HEK293 (cell line): ENCODE data around the gene MCF2L.

Experiments used
- MYNN ChIP-seq: fragments of 450-650 bp; formaldehyde crosslinking; IDR thresholded peaks from 2 replicates; pipeline ENCODE4 v1.5.1; 2016; ENCODE audit warnings: missing biosample characterization, missing genetic modification characterization, borderline replicate concordance
- RBAK ChIP-seq: fragments of 450-650 bp; formaldehyde crosslinking; IDR thresholded peaks from 2 replicates; pipeline ENCODE4 v1.5.1; 2016; ENCODE audit warnings: missing biosample characterization, missing genetic modification characterization
- TRIM28 ChIP-seq: IDR thresholded peaks from 2 replicates; pipeline ENCODE4 v1.6.1; 2011; ENCODE audit warnings: low read length, control low read depth, borderline replicate concordance
- YY1 ChIP-seq: fragments of 450-650 bp; formaldehyde crosslinking; IDR thresholded peaks from 2 replicates; pipeline ENCODE4 v1.5.1; 2018; ENCODE audit warnings: missing biosample characterization, missing genetic modification characterization
- ZBTB1 ChIP-seq: fragments of 450-650 bp; formaldehyde crosslinking; IDR thresholded peaks from 2 replicates; pipeline ENCODE4 v1.5.1; 2016; ENCODE audit warnings: missing biosample characterization, missing genetic modification characterization
- ZNF202 ChIP-seq: fragments of 450-650 bp; formaldehyde crosslinking; IDR thresholded peaks from 2 replicates; pipeline ENCODE4 v1.5.1; 2016; ENCODE audit warnings: missing biosample characterization, missing genetic modification characterization, borderline replicate concordance
- ZNF239 ChIP-seq: fragments of 450-650 bp; formaldehyde crosslinking; IDR thresholded peaks from 2 replicates; pipeline ENCODE4 v1.5.1; 2016; ENCODE audit warnings: missing biosample characterization, missing genetic modification characterization
- ZNF514 ChIP-seq: fragments of 450-650 bp; formaldehyde crosslinking; IDR thresholded peaks from 2 replicates; pipeline ENCODE4 v1.5.1; 2016; ENCODE audit warnings: missing biosample characterization, missing genetic modification characterization
- TF ChIP-seq, protein P1 (sequence below): fragments of 450-650 bp; formaldehyde crosslinking; IDR thresholded peaks from 2 replicates; pipeline ENCODE4 v1.5.1; 2016; ENCODE audit warnings: missing biosample characterization, missing genetic modification characterization

DNA sequence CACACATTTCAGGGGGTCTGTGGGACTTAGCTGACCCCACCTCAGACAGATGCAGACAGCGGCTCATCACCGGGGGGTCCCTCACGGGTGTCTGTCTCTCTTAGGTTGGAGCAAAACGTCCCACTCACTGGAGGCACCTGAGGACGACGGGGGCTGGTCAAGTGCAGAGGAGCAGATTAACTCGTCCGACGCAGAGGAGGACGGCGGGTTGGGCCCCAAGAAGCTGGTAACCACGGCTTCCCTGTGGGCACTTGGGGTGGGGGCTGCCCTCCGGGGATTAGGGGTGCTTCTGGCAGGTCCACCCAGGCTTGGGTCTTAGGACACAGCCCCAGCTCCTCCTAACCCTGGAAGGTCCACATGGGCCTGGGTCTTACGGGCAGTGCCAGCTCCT lies 125.4 kb downstream of the MCF2L start:
- TF ChIP-seq, protein P1, sequence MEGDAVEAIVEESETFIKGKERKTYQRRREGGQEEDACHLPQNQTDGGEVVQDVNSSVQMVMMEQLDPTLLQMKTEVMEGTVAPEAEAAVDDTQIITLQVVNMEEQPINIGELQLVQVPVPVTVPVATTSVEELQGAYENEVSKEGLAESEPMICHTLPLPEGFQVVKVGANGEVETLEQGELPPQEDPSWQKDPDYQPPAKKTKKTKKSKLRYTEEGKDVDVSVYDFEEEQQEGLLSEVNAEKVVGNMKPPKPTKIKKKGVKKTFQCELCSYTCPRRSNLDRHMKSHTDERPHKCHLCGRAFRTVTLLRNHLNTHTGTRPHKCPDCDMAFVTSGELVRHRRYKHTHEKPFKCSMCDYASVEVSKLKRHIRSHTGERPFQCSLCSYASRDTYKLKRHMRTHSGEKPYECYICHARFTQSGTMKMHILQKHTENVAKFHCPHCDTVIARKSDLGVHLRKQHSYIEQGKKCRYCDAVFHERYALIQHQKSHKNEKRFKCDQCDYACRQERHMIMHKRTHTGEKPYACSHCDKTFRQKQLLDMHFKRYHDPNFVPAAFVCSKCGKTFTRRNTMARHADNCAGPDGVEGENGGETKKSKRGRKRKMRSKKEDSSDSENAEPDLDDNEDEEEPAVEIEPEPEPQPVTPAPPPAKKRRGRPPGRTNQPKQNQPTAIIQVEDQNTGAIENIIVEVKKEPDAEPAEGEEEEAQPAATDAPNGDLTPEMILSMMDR (tag by site-specific recombination), result no peak
- TF ChIP-seq RBAK (tag by site-specific recombination) (no peak), TRIM28 (no peak), ZNF202 (tag by site-specific recombination) (no peak), ZNF514 (tag by site-specific recombination) (no peak), ZBTB1 (tag by site-specific recombination) (no peak), MYNN (tag by site-specific recombination) (no peak), YY1 (tag by site-specific recombination) (no peak), ZNF239 (no peak)
